Fibroblast of the aortic adventitia (primary cell): ENCODE measurements around the gene PCYT2. TPM values are rescaled to one million over a fixed set of nuclear protein-coding genes. Genes with fewer than 3 reads are reported as not detected.

ENCODE experiments used
- DNase-seq: peaks from one replicate; pipeline ENCODE4 v3.0.0-alpha.2; 2010; ENCODE audit warnings: low read depth
- H3K4me3 ChIP-seq: 2 replicates; pipeline ENCODE4 v1.5.1; 2011; ENCODE audit warnings: low read depth, mild to moderate bottlenecking, control low read depth, low read length, moderate library complexity
- total RNA-seq: library from RNA; depleted of rRNA; stranded (reverse); fragments of >200 nt; gene quantifications from 2 replicates; pipeline ENCODE4 v1.2.3, GENCODE V29; 2012; ENCODE audit warnings: low replicate concordance
- TF ChIP-seq, protein P1 (sequence below): IDR thresholded peaks from 2 replicates; pipeline ENCODE4 v1.5.1; 2011; ENCODE audit warnings: mild to moderate bottlenecking, low read length, control low read depth, inconsistent platforms; ENCODE audit not compliant: insufficient read depth

PCYT2 gene
- total RNA-seq, 1 donor: 36.7 TPM

DNA sequence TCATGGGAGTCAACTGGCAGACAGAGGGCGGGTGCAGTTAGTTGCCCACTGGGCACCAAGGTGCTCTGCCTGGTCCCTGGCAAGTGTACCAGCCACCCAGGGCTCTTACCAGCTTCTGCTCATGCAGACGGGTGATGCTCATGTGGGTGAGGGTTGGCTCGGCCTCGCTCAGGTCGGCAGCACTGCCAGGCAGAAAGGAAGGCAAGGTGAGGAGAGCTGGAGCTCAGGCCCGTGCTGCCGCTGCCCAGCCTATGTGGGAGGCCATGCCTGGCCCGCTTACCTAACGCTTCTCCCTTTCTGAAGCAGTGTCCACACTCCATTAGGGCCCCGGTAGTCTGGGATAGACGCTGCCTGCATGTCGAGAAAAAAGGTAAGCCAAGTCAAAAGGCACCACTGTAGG is 4.1 kb upstream of the PCYT2 start:
- TF ChIP-seq, protein P1, sequence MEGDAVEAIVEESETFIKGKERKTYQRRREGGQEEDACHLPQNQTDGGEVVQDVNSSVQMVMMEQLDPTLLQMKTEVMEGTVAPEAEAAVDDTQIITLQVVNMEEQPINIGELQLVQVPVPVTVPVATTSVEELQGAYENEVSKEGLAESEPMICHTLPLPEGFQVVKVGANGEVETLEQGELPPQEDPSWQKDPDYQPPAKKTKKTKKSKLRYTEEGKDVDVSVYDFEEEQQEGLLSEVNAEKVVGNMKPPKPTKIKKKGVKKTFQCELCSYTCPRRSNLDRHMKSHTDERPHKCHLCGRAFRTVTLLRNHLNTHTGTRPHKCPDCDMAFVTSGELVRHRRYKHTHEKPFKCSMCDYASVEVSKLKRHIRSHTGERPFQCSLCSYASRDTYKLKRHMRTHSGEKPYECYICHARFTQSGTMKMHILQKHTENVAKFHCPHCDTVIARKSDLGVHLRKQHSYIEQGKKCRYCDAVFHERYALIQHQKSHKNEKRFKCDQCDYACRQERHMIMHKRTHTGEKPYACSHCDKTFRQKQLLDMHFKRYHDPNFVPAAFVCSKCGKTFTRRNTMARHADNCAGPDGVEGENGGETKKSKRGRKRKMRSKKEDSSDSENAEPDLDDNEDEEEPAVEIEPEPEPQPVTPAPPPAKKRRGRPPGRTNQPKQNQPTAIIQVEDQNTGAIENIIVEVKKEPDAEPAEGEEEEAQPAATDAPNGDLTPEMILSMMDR: no peak
- no peak for DNase-seq
- no peak overlapping the region for H3K4me3 ChIP-seq

DNA sequence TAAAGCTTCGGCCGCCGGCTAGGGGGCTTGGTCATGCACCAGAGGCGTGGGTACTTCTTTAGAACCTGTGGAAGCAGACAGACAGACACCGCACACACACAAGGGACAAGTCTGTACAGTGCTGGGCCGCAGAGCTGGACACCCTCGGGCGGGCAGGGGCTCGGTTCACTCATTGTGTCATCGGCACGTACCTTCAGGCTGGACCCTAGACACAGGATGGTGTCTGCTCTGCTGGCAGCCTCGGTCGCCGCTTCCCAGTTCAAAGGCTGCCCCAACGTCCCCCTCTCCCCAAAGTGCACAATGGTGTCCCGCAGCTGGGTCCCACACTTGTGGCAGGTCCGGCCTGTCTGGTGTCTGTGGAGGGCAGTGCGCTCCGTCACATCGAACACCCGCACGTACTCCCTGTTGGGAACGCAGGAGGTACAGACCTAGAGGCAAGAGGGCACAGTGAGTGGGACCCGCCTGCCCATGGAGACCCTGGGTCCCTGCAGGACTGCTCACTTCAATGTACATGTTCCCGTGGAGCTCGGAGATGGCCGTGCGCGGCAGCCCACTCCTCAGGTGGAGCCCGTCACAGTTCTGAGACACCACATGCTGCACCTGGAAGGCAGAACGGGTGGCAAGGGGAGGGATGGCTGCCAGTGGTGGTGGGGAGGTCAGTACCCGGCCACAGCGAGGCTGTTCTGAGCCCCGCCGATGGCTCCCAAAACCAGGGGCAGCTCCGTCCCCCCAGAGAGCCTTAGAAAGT is 3.1 kb upstream of the PCYT2 start:
- no peak for DNase-seq
- TF ChIP-seq, protein P1: no peak

DNA sequence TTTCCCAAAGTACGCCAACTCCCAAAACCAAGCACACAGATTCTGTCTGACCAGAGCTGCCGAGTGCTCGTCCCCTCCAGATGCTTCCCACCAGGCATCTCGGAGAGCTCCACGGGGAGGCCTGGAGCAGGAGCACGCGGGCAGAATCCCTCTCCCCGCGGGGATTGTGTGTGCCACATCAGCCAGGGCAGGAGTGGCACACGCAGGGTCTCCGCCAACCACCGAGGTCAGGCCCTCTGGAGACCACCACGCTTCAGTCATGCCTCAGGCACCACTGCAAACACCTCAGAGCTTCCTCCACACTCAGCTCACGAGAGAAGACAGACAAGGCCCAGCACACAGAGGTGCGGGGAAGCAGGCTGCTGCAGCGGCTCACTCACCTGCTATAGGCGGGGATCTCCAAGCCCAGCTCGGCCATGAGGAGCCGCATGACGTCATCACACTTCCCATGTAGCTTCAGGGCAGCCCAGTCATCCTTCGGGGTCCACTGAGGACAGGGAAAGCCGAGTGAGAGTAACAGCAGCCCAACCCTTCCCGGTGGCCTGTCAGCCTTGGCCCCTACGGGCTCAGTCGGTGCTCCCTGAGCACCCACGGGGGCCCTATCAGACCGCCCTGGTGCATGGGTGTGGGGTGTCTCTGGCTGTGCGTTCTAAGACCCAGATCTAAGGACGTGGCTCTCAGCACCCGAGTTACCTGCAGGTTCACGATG is 2.3 kb upstream of the PCYT2 start:
- TF ChIP-seq, protein P1: no peak
- H3K4me3 ChIP-seq: no peak overlapping the region
- no peak for DNase-seq

More for the DNA sequence above, 3.1 kb upstream of the PCYT2 start:
- no peak overlapping the region for H3K4me3 ChIP-seq

DNA sequence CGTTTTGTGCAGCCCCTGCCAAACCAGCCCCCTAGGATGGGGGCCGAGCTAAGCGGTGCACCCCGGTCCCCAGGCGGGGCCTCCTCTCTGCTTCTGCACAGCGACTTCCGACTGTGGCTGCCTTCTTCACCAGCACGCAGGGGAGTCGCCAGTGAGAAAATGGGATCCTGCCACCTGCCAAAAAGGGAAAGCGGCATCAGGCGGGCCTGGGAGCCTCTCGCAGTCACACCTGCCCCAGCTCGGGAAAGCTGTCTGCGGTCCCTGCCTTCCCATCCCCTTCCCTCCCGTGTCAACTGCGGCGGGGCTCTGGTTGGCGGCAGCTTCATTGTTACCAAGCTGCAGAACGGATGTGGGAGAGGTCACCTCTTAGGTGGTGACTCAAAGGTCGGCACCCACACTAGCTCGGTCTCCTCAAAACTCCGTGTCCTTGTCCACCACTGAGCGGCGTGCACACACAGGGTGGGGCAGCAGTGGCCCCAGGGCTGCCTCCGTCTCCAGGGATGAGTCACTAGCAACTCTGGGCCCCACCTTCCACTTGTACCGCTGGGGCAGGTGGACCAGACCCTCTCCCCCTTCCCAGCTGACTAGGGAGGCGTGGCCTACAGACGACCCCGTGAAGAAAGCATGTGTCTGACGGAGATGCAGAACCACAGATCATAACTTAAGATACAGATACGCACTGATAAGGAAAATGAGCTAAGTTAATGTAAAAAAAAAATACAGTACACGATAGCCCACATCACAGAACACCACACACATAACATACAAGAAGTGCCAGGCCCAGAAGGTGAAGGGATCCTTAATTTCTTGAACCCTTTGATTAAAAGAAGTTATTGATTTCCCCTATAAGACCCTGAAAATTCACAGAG is 1.5 kb upstream of the PCYT2 start:
- DNase-seq: no peak
- TF ChIP-seq, protein P1: no peak
- no peak overlapping the region for H3K4me3 ChIP-seq

DNA sequence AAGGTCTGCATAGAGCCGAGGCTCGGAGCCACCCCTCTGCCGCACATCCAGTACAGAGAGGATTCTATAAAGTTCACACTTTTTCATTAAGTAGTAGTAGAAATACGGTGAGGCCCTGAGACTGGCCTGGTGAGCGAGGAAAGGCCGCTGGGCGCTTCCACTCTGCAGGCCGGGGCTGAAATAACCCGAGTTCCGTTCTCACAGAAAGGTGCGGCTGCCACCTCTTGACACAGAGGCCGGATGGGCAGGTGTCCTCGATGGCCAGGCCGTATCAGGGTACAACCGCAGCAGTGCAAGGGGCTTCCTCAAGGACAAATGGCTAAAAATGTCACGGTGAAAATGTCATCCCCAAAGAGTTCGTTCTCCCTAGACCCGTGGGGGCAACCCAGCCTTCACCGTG is 770 bp upstream of the PCYT2 start:
- TF ChIP-seq, protein P1: no peak

DNA sequence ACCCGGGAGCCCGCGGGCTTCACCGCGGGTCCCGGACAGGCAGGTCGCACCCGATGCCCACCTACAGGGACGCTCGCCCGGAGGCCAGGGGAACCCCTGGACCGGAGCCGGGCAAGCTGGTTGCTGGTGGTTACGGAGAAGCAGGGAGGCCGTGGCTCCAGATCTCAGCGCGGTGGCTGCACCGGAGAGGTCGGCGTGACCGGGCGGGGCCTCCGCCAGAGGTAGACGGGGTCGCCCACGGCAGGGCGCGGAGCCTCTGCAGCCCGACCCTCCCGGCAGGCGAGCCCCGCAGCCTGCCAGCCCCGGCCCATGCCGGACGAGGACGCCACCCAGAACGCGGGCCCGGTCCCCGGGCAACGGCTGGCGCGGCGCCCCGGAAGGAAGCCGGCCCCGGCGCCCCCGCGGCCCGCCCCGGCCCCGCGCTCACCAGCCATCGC is 341 bp downstream of the PCYT2 start:
- TF ChIP-seq, protein P1: no peak
- DNase-seq: no peak
- H3K4me3 ChIP-seq: peak overlapping the region; percentile 81

More for the DNA sequence above, 770 bp upstream of the PCYT2 start:
- H3K4me3 ChIP-seq: no peak overlapping the region
- DNase-seq: no peak
